ENCODE measurements around the gene NTN5. TPM values are rescaled to one million over a fixed set of nuclear protein-coding genes. Genes with fewer than 3 reads are reported as not detected.

The NTN5 gene
- total RNA-seq, 1 donor from 2014 or later = 7.1 TPM

GRCh38 chr19:48646722-48647216, 26.0 kb downstream of the NTN5 start:
- H3K4me1 Mint-ChIP-seq = peaks cover 18% of the 10 kb centered on the region
- no peak for DNase-seq (ENCODE audit: low spot score in 2 of 2, unreplicated experiment in 2 of 2)

GRCh38 chr19:48646001-48646721, 26.7 kb downstream of the NTN5 start, which contains the start of gene CA11:
CA11 (minus strand) TSS chr19:48646187; CDS start chr19:48645632, 555 bp downstream.
- TF ChIP-seq CTCF (IDR thresholded peaks at IDR 0.05; ENCODE audit: unreplicated experiment) = peak; percentile 72

More at GRCh38 chr19:48646722-48647216, 26.0 kb downstream of the NTN5 start:
- Mint-ChIP-seq H3K27ac (no peak overlapping the region), H3K27me3 (ENCODE audit: low read depth) (no peaks in the 10 kb centered on the region), H3K9me3 (no peaks in the 10 kb centered on the region), H3K36me3 (peaks cover 4% of the 10 kb centered on the region), H3K4me3 (peak overlapping the region; percentile 81)
- TF ChIP-seq CTCF (IDR thresholded peaks at IDR 0.05; ENCODE audit: unreplicated experiment) = no peak

GRCh38 chr19:48645620-48646000, 27.2 kb downstream of the NTN5 start:
- no peak for TF ChIP-seq CTCF (IDR thresholded peaks at IDR 0.05; ENCODE audit: unreplicated experiment)
- Mint-ChIP-seq H3K4me3 (peak overlapping the region; percentile 81), H3K27ac (peak overlapping the region; percentile 95), H3K36me3 (peaks cover 7% of the 10 kb centered on the region), H3K27me3 (ENCODE audit: low read depth) (no peaks in the 10 kb centered on the region), H3K4me1 (peaks cover 18% of the 10 kb centered on the region), H3K9me3 (no peaks in the 10 kb centered on the region)
- no peak for DNase-seq (ENCODE audit: low spot score in 2 of 2, unreplicated experiment in 2 of 2)

More at GRCh38 chr19:48646001-48646721, 26.7 kb downstream of the NTN5 start, which contains the start of gene CA11:
- Mint-ChIP-seq H3K9me3 (no peaks in the 10 kb centered on the region), H3K27me3 (ENCODE audit: low read depth) (no peaks in the 10 kb centered on the region), H3K4me3 (peak within 1 kb of the TSS; percentile 81), H3K27ac (peak within 1 kb of the TSS; percentile 95), H3K4me1 (peaks cover 18% of the 10 kb centered on the region), H3K36me3 (peaks cover 7% of the 10 kb centered on the region)
- peak; percentile 87 to 93 for DNase-seq (ENCODE audit: low spot score in 2 of 2, unreplicated experiment in 2 of 2)

- peak overlapping the region; percentile 78 for H3K27ac Mint-ChIP-seq
- peak in 1 of 2 experiments; percentile 74 for DNase-seq (ENCODE audit: low spot score in 2 of 2, unreplicated experiment in 2 of 2)
- H3K4me3 Mint-ChIP-seq = peak overlapping the region; percentile 81
- peaks cover 8% of the 10 kb centered on the region for H3K36me3 Mint-ChIP-seq
- peaks cover 18% of the 10 kb centered on the region for H3K4me1 Mint-ChIP-seq
- H3K27me3 Mint-ChIP-seq (ENCODE audit: low read depth) = no peaks in the 10 kb centered on the region
- no peak for TF ChIP-seq CTCF (IDR thresholded peaks at IDR 0.05; ENCODE audit: unreplicated experiment)
- H3K9me3 Mint-ChIP-seq = no peaks in the 10 kb centered on the region
These were observed 27.8 kb downstream of the NTN5 start for GRCh38 chr19:48644839-48645619.

- Mint-ChIP-seq H3K4me1 (peaks cover 18% of the 10 kb centered on the region), H3K9me3 (no peaks in the 10 kb centered on the region), H3K4me3 (peak overlapping the region; percentile 81), H3K27me3 (ENCODE audit: low read depth) (no peaks in the 10 kb centered on the region), H3K27ac (peak overlapping the region; percentile 78), H3K36me3 (peaks cover 9% of the 10 kb centered on the region)
- TF ChIP-seq CTCF (IDR thresholded peaks at IDR 0.05; ENCODE audit: unreplicated experiment) = no peak
- no peak for DNase-seq (ENCODE audit: low spot score in 2 of 2, unreplicated experiment in 2 of 2)
These were observed 28.5 kb downstream of the NTN5 start for GRCh38 chr19:48644355-48644754.
